MCF 10A (cell line): ENCODE data around the gene CDH12. TPM values are rescaled to one million over a fixed set of nuclear protein-coding genes. Genes with fewer than 3 reads are reported as not detected.

ENCODE experiments used
- BruUV-seq: library from RNA; stranded (reverse); fragments of 400-500 nt; replicated peaks from 2 replicates; lab custom pipeline; 2021; lab: Mats Ljungman, UMichigan
- CTCF ChIA-PET: fragments of 300-600 bp; sonication (Branson Sonifier 250); formaldehyde crosslinking; extraction: SDS; loops from one replicate; lab custom pipeline; 2021; ENCODE audit warnings: antibody characterized with exemption, inconsistent platforms; lab: Yijun Ruan, JAX
- POLR2A ChIA-PET: fragments of 300-600, 350-650 bp; sonication (Branson Sonifier 250); formaldehyde crosslinking; extraction: SDS; loops from one replicate; lab custom pipeline; 2020; ENCODE audit warnings: antibody characterized with exemption, inconsistent platforms; lab: Yijun Ruan, JAX
- DNase-seq: peaks from one replicate; pipeline ENCODE4 v3.0.0-alpha.2; 2018; ENCODE audit not compliant: unreplicated experiment
- H3K27ac Mint-ChIP-seq: one replicate; pipeline ENCODE4 v1.8.0; 2022; ENCODE audit warnings: mild to moderate bottlenecking, low read depth, mixed read lengths; ENCODE audit not compliant: unreplicated experiment
- H3K27me3 Mint-ChIP-seq: one replicate; pipeline ENCODE4 v1.8.0; 2022; ENCODE audit warnings: mixed read lengths; ENCODE audit not compliant: insufficient read depth, unreplicated experiment
- H3K36me3 Mint-ChIP-seq: one replicate; pipeline ENCODE4 v1.8.0; 2022; ENCODE audit warnings: mild to moderate bottlenecking, moderate library complexity, mixed read lengths; ENCODE audit not compliant: insufficient read depth, unreplicated experiment
- H3K4me1 Mint-ChIP-seq: one replicate; pipeline ENCODE4 v1.8.0; 2022; ENCODE audit warnings: mixed read lengths; ENCODE audit not compliant: insufficient read depth, unreplicated experiment
- H3K4me3 Mint-ChIP-seq: one replicate; pipeline ENCODE4 v1.8.0; 2022; ENCODE audit warnings: mild to moderate bottlenecking, moderate library complexity, mixed read lengths; ENCODE audit not compliant: unreplicated experiment
- H3K9me3 Mint-ChIP-seq: one replicate; pipeline ENCODE4 v1.8.0; 2022; ENCODE audit warnings: mixed read lengths; ENCODE audit not compliant: unreplicated experiment
- intact Hi-C: fragments of 100-400 bp; cut with micrococcal nuclease; formaldehyde crosslinking; loops from 2 replicates; pipeline ENCODE4 v1.14.1; 2022
- total RNA-seq: library from RNA; stranded (reverse); gene quantifications from 2 replicates; pipeline ENCODE4 v1.2.3, GENCODE V29; 2022
- TF ChIP-seq, protein P1 (sequence below): fragments of 200-600 bp; IDR thresholded peaks from one replicate; pipeline ENCODE4 v1.8.0; 2022; ENCODE audit warnings: antibody characterized with exemption, mild to moderate bottlenecking; ENCODE audit not compliant: unreplicated experiment

CDH12 gene
- total RNA-seq, 1 experiment from 2014 or later, result not detected

DNA sequence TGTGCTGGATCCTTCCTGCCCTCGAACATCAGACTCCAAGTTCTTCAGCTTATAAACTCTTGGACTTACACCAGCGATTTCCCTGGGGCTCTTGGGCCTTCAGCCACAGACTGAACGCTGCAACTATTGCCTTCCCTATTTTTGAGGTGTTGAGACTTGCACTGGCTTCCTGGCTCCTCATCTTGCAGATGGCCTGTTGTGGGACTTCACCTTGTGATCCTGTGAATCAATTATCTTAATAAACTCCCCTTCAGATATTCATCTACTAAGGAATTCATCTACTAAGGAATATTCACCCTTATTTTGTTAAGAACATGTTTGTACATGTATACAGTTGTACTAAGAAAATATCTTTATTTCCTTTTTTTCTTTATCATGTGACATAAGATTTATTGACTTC is 1079.7 kb downstream of the CDH12 start:
- BruUV-seq, result no TSS peak
- no peak overlapping the region for H3K4me3 Mint-ChIP-seq
- H3K36me3 Mint-ChIP-seq, result no peaks in the 10 kb centered on the region
- TF ChIP-seq, protein P1, sequence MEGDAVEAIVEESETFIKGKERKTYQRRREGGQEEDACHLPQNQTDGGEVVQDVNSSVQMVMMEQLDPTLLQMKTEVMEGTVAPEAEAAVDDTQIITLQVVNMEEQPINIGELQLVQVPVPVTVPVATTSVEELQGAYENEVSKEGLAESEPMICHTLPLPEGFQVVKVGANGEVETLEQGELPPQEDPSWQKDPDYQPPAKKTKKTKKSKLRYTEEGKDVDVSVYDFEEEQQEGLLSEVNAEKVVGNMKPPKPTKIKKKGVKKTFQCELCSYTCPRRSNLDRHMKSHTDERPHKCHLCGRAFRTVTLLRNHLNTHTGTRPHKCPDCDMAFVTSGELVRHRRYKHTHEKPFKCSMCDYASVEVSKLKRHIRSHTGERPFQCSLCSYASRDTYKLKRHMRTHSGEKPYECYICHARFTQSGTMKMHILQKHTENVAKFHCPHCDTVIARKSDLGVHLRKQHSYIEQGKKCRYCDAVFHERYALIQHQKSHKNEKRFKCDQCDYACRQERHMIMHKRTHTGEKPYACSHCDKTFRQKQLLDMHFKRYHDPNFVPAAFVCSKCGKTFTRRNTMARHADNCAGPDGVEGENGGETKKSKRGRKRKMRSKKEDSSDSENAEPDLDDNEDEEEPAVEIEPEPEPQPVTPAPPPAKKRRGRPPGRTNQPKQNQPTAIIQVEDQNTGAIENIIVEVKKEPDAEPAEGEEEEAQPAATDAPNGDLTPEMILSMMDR, result no peak
- ChIA-PET POLR2A (no interaction called here), CTCF (no interaction called here)
- H3K4me1 Mint-ChIP-seq, result peaks cover 21% of the 10 kb centered on the region
- no peaks in the 10 kb centered on the region for H3K9me3 Mint-ChIP-seq
- DNase-seq, result peak; percentile 0
- no peaks in the 10 kb centered on the region for H3K27me3 Mint-ChIP-seq
- intact Hi-C loops, result no loop called here
- peak overlapping the region; percentile 50 for H3K27ac Mint-ChIP-seq

DNA sequence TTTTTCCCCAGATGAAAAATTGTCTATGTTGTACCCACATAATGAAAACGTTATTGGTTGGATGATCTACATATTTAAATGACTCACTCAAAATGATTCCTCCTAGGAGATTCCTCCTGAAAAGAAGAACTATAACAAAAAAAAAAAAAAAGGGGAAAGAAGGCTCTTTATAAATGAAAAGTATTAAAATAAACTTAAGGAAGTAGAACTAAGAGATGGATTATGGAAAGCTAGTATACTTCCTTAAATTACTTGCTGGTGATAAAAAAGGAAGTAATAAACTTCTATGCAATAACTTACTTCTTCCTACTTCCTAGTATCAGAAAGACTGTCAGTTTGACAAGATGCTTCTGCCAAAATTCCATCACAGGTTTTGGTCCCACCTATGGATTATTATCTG is 1087.7 kb downstream of the CDH12 start:
- CTCF ChIA-PET, result no interaction called here
- H3K36me3 Mint-ChIP-seq, result no peaks in the 10 kb centered on the region
- no peak overlapping the region for H3K4me3 Mint-ChIP-seq
- H3K27me3 Mint-ChIP-seq, result no peaks in the 10 kb centered on the region
- DNase-seq, result no peak
- H3K27ac Mint-ChIP-seq, result no peak overlapping the region
- intact Hi-C loops, result no loop called here
- TF ChIP-seq, protein P1, result no peak
- BruUV-seq, result no TSS peak
- no peaks in the 10 kb centered on the region for H3K9me3 Mint-ChIP-seq
- no peaks in the 10 kb centered on the region for H3K4me1 Mint-ChIP-seq
- POLR2A ChIA-PET, result no interaction called here

DNA sequence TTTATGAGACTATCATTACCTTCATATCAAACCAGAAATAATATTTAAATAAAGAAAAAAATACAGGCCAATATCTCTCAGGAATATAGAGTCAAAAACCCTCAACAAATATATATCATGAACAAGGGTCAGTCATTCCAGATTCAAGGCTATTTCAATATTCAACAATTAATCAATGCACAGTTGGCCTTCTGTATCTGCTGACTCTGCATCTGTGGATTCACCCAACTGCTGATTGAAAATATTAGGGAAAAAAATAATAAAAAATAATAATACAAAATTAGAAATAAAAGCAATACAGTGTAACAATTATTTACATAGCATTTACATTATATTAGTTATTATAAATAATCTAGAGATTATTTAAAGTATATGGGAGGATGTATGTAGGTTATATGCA is 1114.0 kb downstream of the CDH12 start:
- TF ChIP-seq, protein P1, result no peak
- H3K36me3 Mint-ChIP-seq, result no peaks in the 10 kb centered on the region
- ChIA-PET CTCF (no interaction called here), POLR2A (no interaction called here)
- no peaks in the 10 kb centered on the region for H3K4me1 Mint-ChIP-seq
- no peaks in the 10 kb centered on the region for H3K27me3 Mint-ChIP-seq
- H3K9me3 Mint-ChIP-seq, result no peaks in the 10 kb centered on the region
- BruUV-seq, result no TSS peak
- H3K4me3 Mint-ChIP-seq, result no peak overlapping the region
- intact Hi-C loops, result no loop called here
- DNase-seq, result no peak
- no peak overlapping the region for H3K27ac Mint-ChIP-seq

DNA sequence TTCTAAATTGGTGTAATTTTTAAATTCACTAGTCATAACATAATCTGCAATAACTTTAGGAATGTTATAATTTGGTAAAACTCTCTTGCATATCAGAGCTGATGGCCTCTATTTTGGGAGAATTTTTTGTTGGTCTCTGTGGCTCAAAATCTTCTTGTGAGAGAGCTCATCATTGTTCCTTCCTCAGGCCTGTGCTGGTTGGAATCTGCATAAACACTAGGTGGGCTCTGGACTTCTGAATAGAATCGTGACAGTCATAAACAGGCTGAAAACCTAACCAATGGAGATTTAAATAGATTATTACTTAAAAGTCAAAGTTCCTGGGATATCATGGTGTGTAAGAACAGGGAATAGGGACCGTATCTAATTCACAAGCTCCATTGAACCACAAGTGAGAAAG is 1129.6 kb downstream of the CDH12 start:
- H3K9me3 Mint-ChIP-seq, result no peaks in the 10 kb centered on the region

More for the DNA sequence above, 1129.6 kb downstream of the CDH12 start:
- Mint-ChIP-seq H3K27ac (no peak overlapping the region), H3K36me3 (no peaks in the 10 kb centered on the region), H3K4me1 (no peaks in the 10 kb centered on the region), H3K4me3 (no peak overlapping the region), H3K27me3 (no peaks in the 10 kb centered on the region)
- intact Hi-C loops, result loop anchor here (10.0 kb wide), 1 partner anchor 79 kb away; no protein-coding TSS in a partner anchor
- ChIA-PET POLR2A (interaction anchor here (0.7 kb wide), 1 partner anchor 23 kb away, joined by 3 read pairs; no protein-coding TSS in a partner anchor), CTCF (no interaction called here)
- BruUV-seq, result no TSS peak
- DNase-seq, result no peak
- TF ChIP-seq, protein P1, result no peak
